GM19397 (cell line): ENCODE measurements around the gene GALR1.
"Not testable (repeated sequence)": the region's sequence is repeated elsewhere in the genome, so short reads cannot be mapped to it uniquely, and the experiment has no call there.

Experiments used
- ATAC-seq: cut with Tn5 transposase; IDR thresholded peaks from one replicate; pipeline ENCODE4 v1.9.1; 2021; ENCODE audit warnings: mild to moderate bottlenecking, moderate library complexity; ENCODE audit not compliant: unreplicated experiment

GALR1 gene

DNA sequence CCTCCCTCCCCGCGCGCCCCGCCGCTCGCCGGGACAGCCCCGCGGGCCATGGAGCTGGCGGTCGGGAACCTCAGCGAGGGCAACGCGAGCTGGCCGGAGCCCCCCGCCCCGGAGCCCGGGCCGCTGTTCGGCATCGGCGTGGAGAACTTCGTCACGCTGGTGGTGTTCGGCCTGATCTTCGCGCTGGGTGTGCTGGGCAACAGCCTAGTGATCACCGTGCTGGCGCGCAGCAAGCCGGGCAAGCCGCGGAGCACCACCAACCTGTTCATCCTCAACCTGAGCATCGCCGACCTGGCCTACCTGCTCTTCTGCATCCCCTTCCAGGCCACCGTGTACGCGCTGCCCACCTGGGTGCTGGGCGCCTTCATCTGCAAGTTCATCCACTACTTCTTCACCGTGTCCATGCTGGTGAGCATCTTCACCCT is 865 bp downstream of the GALR1 start:
- no peak for ATAC-seq

DNA sequence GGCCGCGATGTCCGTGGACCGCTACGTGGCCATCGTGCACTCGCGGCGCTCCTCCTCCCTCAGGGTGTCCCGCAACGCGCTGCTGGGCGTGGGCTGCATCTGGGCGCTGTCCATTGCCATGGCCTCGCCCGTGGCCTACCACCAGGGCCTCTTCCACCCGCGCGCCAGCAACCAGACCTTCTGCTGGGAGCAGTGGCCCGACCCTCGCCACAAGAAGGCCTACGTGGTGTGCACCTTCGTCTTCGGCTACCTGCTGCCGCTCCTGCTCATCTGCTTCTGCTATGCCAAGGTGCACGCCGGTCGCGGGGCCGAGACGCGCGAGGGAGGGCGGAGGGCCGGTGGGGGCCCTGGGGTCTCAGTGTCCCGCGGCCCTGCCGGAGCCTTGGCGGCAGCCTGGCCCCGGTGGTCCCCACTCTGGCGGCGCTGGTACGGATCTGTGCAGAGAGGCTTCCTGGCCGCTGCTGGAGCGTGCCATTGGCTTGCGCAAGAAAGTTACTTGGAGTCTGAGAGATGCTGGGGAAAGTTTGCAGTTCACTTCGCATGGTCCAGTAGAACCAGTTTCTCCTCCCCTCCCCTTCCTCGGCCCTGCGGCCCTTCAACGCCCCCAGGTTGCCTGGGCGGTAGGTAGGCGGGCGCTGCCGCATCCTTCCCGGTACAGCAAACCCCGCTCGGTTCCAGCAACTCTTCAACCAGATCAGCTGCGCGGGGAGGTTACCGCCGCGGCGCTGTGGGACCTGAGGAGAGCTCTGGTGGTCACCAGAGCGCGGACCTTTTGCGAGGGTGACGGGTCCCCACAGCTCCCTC is 1.5 kb downstream of the GALR1 start:
- no peak for ATAC-seq

DNA sequence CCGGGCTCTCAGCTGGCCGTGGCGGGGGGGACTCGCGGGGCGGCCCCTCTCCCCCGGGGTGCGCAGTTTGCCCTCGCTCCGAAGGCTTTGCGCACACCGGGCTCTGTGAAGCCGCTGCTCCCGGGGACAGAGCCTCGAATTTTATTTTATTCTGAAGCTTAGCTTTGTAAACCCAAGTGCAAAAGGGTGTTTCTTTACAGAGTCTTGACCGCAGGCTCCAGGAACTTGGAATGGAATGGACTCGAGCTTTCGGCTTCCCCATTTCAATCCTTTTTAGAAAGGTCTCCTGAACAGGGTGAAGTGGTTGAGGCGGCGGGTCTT is 2.0 kb downstream of the GALR1 start:
- ATAC-seq = no peak

DNA sequence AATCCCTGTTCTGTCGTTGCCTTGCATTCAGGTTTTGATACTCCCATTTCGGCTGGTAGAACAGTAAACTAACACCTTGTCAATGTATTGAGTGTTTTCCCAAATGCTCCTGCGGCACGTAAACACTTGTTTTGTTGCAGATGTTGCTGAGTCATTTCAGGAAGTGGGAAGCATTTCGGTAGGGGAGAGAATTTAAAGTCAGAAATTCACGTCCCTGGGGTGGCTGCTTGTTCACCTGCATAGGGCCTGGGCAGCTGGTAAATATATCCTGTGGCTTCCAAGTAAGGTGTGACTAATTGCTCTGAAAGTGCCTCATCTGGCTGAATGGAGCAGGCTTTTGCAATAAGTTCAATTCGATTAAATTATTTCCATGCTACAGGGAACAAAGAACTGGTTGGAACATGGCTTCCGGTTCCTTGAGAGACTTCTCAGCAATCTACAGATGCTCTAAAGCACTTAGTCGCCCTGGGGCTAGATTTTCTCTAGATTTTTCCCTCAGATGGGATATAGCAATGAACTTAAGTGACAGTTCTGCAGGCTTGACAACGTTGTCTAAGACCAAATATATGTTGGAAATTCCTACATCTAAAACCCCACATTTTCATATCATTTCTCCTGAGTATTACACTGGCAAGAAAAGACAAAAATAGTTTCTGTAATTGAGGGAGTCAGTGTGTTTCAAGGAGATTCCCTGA is 5.2 kb downstream of the GALR1 start:
- ATAC-seq = no peak

DNA sequence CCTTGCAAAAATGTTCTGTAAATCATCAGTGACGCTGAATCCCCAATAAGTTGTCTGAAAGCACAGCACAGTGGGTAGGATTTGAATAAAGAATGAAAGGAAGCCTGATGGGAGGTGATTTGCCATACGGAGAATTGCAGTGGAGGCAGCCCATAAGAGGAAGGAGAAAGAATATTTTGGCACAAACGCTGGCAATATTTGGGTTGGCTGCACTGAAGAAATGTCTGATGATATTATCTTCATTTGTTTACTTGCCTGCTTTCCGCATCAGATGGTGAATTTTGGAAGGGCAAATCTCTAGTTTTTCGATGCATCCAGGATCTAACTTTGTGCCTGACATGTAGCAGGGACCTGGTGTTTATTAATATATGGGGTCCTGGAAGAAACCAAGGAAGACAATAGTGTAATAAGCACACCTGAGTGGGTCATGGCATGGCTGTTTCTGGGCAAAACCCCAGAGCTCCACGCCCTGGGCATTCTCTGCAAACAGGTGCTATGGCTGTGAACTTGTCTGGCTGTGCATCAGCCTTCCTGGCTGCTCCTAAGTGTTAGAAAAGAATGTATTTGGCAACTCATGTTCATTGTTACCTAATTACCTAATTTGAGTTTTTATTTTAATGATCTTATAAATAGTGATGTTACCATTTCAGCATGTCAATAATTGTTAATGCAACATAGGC is 5.9 kb downstream of the GALR1 start:
- ATAC-seq = no peak

DNA sequence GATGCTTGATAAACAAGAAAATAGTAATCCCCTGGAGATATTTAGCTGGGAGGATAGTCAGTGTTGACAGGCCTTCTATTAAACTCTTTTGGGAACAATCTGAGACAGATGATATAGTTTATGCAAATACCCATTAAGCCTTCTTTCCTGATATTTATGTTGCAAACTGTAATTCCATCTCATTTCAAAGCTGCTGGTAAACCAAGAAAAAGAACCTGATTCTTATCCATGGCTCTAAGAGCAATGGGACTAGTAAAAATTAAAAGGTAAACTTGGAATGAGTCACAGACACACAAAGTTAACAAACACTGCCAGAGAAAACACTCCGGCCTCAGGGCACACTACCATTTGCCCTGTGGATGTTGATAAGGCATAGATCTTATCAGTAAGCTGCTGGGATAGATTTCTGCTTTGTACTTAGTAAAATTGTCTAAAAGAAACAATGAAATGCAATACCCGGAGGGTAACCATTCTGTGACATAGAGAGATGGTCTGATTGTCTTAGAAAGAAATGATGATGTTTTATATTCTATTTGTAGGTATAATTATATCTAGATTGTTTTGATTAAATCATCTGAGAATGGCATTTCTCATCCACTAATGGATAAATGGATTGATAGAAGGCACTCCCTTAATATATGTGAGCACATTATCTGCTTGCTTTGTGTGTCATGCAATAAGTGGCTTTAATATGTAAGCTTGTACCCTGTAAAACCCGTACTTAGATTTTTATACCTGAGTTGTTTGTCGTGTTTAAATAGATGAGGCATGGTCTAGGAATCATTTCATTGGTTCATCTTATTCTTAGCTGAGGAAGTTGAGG is 13.2 kb downstream of the GALR1 start:
- no peak for ATAC-seq

DNA sequence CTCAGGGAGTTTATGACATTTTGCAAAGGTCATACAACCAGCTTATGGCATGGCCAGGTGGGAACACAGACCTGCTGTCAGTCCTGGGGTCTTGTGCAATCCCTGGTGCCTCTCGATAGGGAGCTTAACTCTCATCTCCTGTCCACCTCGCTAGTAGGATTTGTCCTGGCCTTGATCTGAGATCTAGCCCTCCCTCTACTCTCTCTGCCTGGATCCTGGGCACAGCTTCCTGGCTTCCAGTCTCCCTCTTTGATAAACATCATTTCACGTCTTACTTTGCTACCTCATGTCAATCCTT is 13.8 kb downstream of the GALR1 start:
- no peak for ATAC-seq

DNA sequence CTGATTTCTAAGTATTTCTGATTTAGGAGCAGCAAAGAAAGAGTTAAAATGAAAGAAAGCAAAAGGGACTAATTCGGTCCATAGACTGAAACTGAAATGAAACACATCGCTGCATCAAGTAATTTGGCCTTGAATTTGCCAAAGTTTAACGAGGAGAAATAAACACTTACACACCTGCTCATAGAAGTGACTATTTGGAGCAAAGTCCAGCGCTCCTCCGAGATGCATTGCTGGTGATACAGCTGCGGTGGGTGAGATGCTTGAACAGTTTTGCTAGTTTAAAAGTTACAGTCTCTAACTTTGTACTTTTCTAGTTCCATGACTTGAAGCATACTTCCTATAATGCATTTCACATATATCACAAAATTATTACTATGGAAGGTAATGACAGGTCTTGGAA is 18.3 kb downstream of the GALR1 start:
- ATAC-seq = no peak

DNA sequence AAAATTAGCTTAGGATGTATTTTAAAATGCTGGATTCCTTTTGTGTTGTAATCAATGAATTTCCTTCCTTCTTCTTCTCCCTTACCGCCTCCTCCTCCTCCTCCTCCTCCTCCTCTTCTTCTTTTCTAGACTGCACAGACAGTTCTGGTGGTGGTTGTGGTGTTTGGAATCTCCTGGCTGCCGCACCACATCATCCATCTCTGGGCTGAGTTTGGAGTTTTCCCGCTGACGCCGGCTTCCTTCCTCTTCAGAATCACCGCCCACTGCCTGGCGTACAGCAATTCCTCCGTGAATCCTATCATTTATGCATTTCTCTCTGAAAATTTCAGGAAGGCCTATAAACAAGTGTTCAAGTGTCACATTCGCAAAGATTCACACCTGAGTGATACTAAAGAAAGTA is 18.8 kb downstream of the GALR1 start:
- ATAC-seq = no peak

DNA sequence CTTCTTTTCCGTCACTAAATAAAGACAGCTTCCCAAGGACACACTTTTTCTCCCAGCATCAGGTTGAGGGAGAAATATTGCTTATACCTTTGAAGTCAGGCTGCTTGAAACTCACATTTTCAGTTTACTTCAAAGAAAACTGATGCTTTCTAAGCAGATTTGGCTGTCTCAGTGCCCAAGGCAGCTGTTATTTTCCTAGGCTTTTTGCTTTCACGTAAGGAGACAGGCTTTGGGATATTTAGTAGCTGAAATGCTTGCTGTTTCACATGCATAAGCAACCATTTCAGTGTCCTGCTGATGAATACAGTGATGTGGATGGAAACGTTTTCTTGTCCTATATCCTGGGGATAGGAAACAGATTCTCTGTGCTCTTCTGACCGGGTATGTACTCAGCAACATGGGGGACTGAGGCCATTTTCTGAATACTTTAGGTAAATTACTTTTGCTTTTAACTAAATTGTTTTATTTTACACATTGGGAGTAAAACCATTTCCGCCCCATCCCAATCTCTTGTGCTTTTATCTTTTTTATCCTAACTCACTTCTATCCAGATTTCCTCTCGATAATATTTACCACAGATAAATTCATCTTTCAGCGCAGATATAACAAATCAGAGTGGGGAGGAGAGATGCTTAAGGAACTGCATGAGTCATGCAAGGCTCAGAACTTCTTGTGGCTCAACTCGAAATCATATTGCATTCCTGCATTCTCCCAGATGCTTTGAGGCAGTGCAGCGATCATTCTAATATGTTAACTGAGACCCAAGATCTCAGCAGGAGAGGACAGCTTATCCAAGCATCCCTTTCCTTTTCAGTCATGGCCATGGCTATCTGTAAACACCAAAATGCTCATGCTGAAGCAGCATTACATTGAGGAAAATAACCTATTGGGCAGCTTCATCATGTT is 22.2 kb downstream of the GALR1 start:
- no peak for ATAC-seq

DNA sequence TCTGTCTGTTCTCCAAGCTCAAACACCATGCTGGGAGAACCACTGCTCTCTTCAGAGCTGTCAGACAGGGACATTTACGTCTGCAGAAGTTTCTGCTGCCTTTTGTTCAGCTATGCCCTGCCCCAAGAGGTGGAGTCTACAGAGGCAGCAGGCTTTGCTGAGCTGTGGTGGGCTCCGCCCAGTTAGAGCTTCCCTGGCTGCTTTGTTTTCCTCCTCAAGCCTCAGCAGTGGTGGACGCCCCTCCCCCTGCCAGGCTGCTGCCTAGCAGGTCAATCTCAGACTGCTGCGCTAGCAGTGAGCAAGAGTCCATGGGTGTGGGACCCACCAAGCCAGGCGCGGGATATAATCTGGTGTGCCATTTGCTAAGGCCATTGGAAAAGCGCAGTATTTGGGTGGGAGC is 41.2 kb downstream of the GALR1 start:
- ATAC-seq = not testable (repeated sequence)

DNA sequence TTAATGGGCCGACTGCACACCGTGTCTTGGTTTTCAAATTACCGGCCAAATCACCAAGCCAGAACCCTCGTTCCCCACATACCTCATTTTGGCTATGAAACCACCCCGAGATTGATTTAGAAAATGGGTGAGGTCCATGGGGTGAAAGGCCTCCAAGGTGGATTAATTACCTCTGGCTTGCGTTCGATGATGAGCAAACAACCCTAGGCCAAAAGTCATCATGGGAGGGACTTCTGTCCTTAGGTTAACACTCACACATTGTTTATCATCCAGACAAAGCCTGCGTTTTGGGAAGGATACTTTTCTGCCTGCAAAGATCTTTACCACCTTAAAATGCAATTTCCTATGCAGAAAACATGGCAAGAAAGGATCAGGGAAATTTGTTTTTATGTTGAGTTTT is 48.5 kb downstream of the GALR1 start:
- ATAC-seq = no peak

DNA sequence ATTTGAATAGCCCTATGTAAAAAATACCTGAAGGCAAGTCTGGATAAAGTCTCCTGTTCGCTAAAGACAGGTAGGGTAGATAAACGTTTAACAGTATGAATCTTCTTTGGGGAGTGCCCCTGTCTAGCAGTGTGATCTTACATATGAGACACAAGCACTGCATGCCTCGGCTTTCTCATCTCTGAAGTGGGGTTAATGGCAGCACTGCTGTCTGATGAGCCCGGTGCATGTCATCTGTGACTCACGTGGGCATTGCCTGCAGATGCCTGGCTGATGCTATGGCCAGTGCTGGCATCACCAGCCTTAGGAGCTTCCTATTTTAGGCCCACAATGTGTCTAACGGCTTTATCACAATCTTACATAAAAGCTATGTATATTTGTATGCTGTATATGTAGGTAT is 50.1 kb downstream of the GALR1 start:
- no peak for ATAC-seq

DNA sequence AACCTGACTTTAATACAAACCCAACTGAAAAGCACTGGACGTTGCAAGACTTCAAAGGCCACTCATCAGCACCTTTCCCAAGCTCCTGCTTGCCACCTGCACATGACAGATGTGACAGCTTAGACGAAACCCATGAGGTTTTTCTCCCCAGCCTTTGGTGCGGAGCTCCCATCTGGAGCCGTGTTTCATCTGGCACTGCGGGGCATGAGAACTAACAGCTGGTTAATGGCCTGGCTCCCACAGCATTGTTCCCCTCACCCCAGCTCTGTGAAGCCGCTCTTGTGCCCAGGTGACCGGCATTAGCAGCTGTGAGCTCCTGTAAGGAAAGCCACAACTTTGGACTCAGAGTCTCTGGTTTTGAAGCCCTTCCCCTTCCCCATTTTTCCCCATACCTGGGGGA is 50.9 kb downstream of the GALR1 start:
- ATAC-seq = no peak

DNA sequence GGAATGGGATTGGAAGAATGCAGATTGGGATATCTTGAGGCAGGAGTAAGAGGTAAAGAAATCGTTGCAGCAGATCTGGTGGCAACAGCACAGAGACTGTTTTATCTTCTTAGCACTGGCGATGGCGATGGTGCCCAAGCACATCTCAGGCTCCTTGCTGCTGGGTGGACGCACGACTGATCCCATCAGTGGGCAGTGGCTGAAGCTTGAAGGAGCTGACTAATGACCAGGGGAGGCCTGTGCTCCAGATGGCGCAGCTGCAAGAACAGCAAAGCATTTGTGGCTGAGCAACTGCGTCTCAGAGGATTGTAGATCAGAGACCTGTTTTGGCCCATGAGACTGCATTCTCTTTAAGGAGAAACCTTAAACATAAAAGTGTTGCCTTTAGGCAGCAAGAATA is 54.6 kb downstream of the GALR1 start:
- ATAC-seq = no peak

DNA sequence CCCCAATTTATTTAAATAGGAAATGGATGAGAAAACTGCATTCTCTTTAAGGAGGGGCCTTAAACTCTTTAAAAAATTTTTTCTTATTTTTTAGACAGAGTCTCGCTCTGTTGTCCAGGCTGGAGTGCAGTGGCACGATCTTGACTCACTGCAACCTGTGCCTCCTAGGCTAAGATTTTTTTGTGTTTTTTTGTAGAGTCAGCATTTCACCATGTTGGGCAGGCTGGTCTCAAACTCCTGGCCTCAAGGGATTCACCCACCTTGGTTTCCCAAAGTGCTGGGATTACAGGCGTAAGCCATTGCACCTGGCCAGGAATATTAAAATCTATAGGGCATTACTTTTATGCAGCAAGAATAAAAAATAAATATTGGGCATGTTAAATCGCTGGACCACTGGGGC is 56.0 kb downstream of the GALR1 start:
- ATAC-seq = no peak

DNA sequence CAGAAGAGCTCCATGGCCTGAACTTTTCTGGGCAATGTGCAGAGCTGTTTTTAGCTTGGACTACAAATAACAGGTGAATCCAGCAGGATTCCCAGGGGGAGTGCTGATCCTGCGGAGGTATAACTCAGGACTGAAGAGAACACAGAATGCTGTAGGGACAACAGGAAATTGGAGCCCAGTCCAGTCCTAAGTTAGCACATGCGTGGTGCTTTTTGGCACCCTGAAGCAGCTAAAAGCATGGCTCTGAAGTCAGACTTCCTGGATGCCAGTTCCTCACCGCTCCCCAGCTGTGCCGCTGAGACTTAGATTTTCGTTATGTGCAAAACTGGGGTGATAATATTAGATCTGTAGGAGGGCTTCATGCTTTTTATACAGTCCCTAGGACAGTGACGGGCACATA is 58.6 kb downstream of the GALR1 start:
- no peak for ATAC-seq

DNA sequence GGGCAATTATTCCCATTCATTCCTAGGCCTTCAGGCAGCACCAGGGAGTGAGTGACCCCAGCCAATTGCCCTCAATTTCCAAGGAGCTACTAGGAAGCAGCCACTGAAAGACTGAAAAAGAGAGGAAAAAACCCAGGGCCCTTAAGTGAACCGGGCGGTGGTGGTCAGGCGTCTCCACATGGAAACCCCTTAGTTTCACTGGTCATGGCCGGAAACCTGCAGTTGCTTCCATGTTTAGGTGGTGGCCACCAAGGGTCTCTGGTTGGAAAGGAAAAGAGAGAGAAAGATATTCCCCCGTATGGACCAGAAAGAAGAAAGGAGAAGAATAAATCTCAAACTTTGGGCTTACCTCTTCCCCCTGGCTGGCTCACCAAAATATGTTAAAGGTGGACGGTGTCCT is 64.9 kb downstream of the GALR1 start:
- no peak for ATAC-seq

DNA sequence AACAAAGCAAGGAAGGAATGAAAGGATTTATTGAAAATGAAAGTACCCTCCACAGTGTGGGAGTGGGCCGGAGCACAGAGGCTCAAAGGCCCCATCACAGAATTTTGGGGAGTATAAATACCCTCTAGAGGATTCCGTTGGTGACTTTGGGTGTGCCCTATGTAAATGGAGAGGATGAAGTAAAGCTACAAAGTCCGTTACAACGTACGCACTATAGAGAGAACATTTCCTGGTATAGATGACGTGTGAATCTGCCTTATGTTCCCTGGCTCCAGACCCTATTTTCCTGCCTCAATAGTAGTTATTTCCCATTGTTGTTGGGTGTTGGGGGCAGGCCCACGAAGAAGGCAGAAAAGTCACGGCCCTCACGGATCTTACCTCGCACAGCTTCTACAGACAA is 65.3 kb downstream of the GALR1 start:
- ATAC-seq = no peak

DNA sequence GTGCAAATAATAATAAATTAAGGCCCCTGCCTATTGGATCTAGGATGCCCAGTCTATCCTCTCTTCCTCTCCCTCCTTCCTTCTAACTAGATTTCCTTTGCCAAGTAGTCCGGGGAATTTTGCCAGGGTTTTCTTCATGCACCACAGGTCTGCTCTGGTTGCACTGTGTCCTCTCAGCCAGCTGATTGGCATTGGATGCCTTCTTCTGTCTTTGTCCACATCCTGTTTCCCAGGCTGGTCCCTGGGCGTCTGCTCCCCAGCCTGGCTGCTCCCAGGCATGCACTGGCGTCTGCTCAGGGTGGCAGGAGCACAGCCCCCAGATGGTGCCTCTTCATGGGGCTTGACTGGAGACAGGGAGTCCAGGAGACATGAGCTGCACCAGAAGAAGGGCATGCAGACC is 66.4 kb downstream of the GALR1 start:
- ATAC-seq = no peak

DNA sequence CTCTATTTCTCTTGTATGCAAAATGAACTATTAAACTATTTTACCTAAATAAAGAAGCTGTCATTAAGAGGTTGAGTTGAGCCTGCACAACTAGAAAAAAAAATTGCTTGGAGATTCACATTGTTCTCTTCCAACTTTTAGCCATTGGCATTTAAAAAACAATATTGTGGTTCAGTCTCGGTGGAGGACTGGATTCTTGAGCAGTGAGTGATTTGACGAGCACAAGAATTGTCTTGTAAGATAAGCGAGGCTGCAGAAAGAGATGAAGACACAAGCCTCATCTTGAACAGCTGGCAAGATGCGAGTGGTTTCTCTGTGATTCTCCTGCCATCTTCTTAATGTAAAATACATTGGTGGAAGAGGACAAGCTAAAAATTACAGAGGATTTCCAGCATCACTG is 67.0 kb downstream of the GALR1 start:
- no peak for ATAC-seq
